Esophagus muscularis mucosa (tissue), 3 donors: ENCODE results near the gene TLE3.

Source experiments
- POLR2A ChIP-seq: fragments of 450-650 bp; IDR thresholded peaks from one replicate; pipeline ENCODE4 v1.6.1; 2017; ENCODE audit warnings: antibody characterized with exemption, moderate library complexity, mild to moderate bottlenecking, low read depth
- POLR2AphosphoS5 ChIP-seq, 2 donors: sonication (generic); formaldehyde crosslinking; IDR thresholded peaks; one replicate each; pipeline ENCODE4 v1.6.1; 2017; ENCODE audit warnings: antibody characterized with exemption in 2 of 2
- TF ChIP-seq, protein P1 (sequence below), 3 experiments: fragments of 200-600 bp in 2 of 3; fragments of 450-650 bp in 1 of 3; sonication (generic) in 2 of 3; IDR thresholded peaks; one replicate each; pipeline ENCODE4 v1.5.1; 2017 to 2019; ENCODE audit warnings: antibody characterized with exemption in 3 of 3, mild to moderate bottlenecking in 2 of 3, moderate library complexity in 1 of 3

DNA sequence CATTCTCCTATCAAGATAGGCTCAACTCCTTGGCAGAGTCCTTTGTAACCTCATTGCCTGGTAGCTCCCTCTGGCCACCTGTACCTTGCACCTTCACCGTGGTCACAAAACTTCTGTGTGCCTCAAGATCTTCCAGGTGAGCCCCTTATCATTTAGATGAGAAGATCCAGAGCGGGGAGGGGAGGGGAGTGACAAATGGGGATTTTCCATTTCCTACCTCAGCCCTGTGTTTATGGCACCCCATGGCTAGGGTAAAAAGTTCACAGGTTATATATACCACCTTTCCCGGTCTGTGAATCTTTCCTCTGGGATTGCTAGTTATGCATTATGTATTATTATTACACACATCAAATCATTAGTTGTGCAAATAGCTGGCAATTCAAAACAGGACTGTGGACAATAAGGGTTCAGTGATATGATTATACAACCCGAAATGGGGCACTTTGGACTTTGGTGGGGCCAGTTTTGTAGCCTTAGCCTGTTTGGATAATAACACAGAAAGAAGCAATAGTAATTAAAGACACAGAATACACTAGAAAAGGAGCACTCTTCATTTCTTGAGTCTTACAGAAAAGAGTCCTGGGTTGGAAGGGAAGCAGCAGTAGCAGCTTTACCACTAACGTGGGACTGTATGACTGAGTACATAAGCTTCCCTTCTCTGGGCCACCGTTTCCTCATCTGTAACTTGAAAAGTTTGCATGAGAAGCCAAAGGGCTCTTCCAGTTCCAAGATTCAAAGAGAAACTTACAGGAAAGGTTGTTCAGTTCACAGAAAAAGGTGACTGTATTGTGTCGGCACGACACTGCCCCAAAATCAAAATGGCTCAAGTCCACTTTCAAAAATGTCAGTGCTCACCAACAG, 7.1 kb downstream of the TLE3 start:
- TF ChIP-seq, protein P1, sequence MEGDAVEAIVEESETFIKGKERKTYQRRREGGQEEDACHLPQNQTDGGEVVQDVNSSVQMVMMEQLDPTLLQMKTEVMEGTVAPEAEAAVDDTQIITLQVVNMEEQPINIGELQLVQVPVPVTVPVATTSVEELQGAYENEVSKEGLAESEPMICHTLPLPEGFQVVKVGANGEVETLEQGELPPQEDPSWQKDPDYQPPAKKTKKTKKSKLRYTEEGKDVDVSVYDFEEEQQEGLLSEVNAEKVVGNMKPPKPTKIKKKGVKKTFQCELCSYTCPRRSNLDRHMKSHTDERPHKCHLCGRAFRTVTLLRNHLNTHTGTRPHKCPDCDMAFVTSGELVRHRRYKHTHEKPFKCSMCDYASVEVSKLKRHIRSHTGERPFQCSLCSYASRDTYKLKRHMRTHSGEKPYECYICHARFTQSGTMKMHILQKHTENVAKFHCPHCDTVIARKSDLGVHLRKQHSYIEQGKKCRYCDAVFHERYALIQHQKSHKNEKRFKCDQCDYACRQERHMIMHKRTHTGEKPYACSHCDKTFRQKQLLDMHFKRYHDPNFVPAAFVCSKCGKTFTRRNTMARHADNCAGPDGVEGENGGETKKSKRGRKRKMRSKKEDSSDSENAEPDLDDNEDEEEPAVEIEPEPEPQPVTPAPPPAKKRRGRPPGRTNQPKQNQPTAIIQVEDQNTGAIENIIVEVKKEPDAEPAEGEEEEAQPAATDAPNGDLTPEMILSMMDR (IDR thresholded peaks at IDR 0.05) = no peak
- TF ChIP-seq POLR2AphosphoS5 (IDR thresholded peaks at IDR 0.05) (no peak), POLR2A (no peak)
